H9 (cell line): ENCODE measurements around the gene ICE2. TPM values are rescaled to one million over a fixed set of nuclear protein-coding genes. Genes with fewer than 3 reads are reported as not detected.

Experiments used
- DNase-seq: peaks from one replicate; pipeline ENCODE4 v3.0.0-alpha.2; 2017
- H2AFZ ChIP-seq: one replicate; pipeline ENCODE4 v1.6.1; 2013; ENCODE audit warnings: mild to moderate bottlenecking, low read length, control low read depth, moderate library complexity
- H2AK5ac ChIP-seq: 2 replicates; pipeline ENCODE4 v1.6.1; 2013; ENCODE audit warnings: low read length, control low read depth, mixed read lengths; ENCODE audit not compliant: insufficient read length
- H2BK120ac ChIP-seq: one replicate; pipeline ENCODE4 v1.6.1; 2013; ENCODE audit warnings: low read depth, mild to moderate bottlenecking, low read length, control low read depth, inconsistent platforms; ENCODE audit not compliant: poor library complexity, severe bottlenecking
- H2BK12ac ChIP-seq: 2 replicates; pipeline ENCODE4 v1.6.1; 2013; ENCODE audit warnings: low read length, control low read depth, mixed read lengths, low read depth; ENCODE audit not compliant: insufficient read length
- H2BK15ac ChIP-seq: 2 replicates; pipeline ENCODE4 v1.6.1; 2013; ENCODE audit warnings: low read depth, low read length, control low read depth
- H2BK20ac ChIP-seq: one replicate; pipeline ENCODE4 v1.6.1; 2013; ENCODE audit warnings: low read depth, mild to moderate bottlenecking, low read length, control low read depth, inconsistent platforms; ENCODE audit not compliant: poor library complexity, severe bottlenecking
- H2BK5ac ChIP-seq: 2 replicates; pipeline ENCODE4 v1.6.1; 2013; ENCODE audit warnings: low read length, control low read depth, mixed read lengths; ENCODE audit not compliant: insufficient read length
- H3K14ac ChIP-seq: 2 replicates; pipeline ENCODE4 v1.6.1; 2013; ENCODE audit warnings: low read length, control low read depth; ENCODE audit not compliant: insufficient read depth
- H3K18ac ChIP-seq: 2 replicates; pipeline ENCODE4 v1.6.1; 2013; ENCODE audit warnings: low read depth, mild to moderate bottlenecking, mixed read lengths, low read length, control low read depth; ENCODE audit not compliant: insufficient read length
- H3K23ac ChIP-seq: 2 replicates; pipeline ENCODE4 v1.6.1; 2013; ENCODE audit warnings: low read length, control low read depth, mixed read lengths, low read depth; ENCODE audit not compliant: insufficient read length
- H3K23me2 ChIP-seq: 2 replicates; pipeline ENCODE4 v1.6.1; 2013; ENCODE audit warnings: low read depth, mild to moderate bottlenecking, mixed read lengths, low read length, control low read depth; ENCODE audit not compliant: insufficient read length, poor library complexity, severe bottlenecking
- H3K27ac ChIP-seq: 2 replicates; pipeline ENCODE4 v1.5.1; 2013; ENCODE audit warnings: low read length, control low read depth, mixed read lengths, low read depth; ENCODE audit not compliant: insufficient read length
- H3K27me3 ChIP-seq: 2 replicates; pipeline ENCODE4 v1.6.1; 2013; ENCODE audit warnings: low read length, control low read depth, inconsistent platforms; ENCODE audit not compliant: insufficient read depth
- H3K4ac ChIP-seq: 2 replicates; pipeline ENCODE4 v1.6.1; 2013; ENCODE audit warnings: low read depth, mild to moderate bottlenecking, control low read depth, inconsistent platforms, low read length, moderate library complexity
- H3K4me1 ChIP-seq: 2 replicates; pipeline ENCODE4 v1.6.1; 2013; ENCODE audit warnings: low read length, control low read depth, inconsistent platforms; ENCODE audit not compliant: insufficient read depth
- H3K4me2 ChIP-seq: 2 replicates; pipeline ENCODE4 v1.6.1; 2013; ENCODE audit warnings: low read length, control low read depth, mixed read lengths; ENCODE audit not compliant: insufficient read length, insufficient read depth
- H3K56ac ChIP-seq: 2 replicates; pipeline ENCODE4 v1.6.1; 2013; ENCODE audit warnings: low read depth, mild to moderate bottlenecking, mixed read lengths, low read length, control low read depth; ENCODE audit not compliant: insufficient read length
- H3K79me1 ChIP-seq: 2 replicates; pipeline ENCODE4 v1.6.1; 2013; ENCODE audit warnings: low read depth, mild to moderate bottlenecking, moderate library complexity, low read length, control low read depth, inconsistent platforms; ENCODE audit not compliant: insufficient read depth, poor library complexity, severe bottlenecking
- H3K79me2 ChIP-seq: 2 replicates; pipeline ENCODE4 v1.6.1; 2013; ENCODE audit warnings: low read length, control low read depth, inconsistent platforms; ENCODE audit not compliant: insufficient read depth
- H3K9ac ChIP-seq: 2 replicates; pipeline ENCODE4 v1.6.1; 2013; ENCODE audit warnings: low read length, control low read depth, mixed read lengths; ENCODE audit not compliant: insufficient read length; ENCODE audit errors: extremely low read depth
- H3K9me3 ChIP-seq: one replicate; pipeline ENCODE4 v1.6.1; 2013; ENCODE audit warnings: low read depth, low read length, inconsistent platforms; ENCODE audit not compliant: control insufficient read depth
- H3T11ph ChIP-seq: one replicate; pipeline ENCODE4 v1.6.1; 2013; ENCODE audit warnings: mild to moderate bottlenecking, low read length, control low read depth, inconsistent platforms
- H4K20me1 ChIP-seq: one replicate; pipeline ENCODE4 v1.6.1; 2013; ENCODE audit not compliant: control insufficient read depth, insufficient read length, insufficient read depth
- H4K5ac ChIP-seq: 2 replicates; pipeline ENCODE4 v1.6.1; 2013; ENCODE audit warnings: low read depth, mild to moderate bottlenecking, mixed read lengths, low read length, control low read depth; ENCODE audit not compliant: insufficient read length
- H4K8ac ChIP-seq: replicated peaks from 2 replicates; pipeline ENCODE4 v1.6.1; 2013; ENCODE audit warnings: low read length, control low read depth, mixed read lengths, low read depth; ENCODE audit not compliant: insufficient read length
- H4K91ac ChIP-seq: 2 replicates; pipeline ENCODE4 v1.6.1; 2013; ENCODE audit warnings: low read depth, mild to moderate bottlenecking, moderate library complexity, mixed read lengths, low read length, control low read depth; ENCODE audit not compliant: insufficient read length
- H3K27ac Mint-ChIP-seq, 3 experiments: 2 replicates in 2 of 3; 3 replicates in 1 of 3; pipeline ENCODE4 v1.8.0; 2020 to 2021; ENCODE audit warnings: mixed read lengths in 3 of 3, mild to moderate bottlenecking in 1 of 3, moderate library complexity in 1 of 3
- H3K27me3 Mint-ChIP-seq: 2 replicates; pipeline ENCODE4 v1.8.0; 2021; ENCODE audit warnings: low read depth, mild to moderate bottlenecking, moderate library complexity, mixed read lengths
- H3K36me3 Mint-ChIP-seq, 3 experiments: 2 replicates in 2 of 3; 3 replicates in 1 of 3; pipeline ENCODE4 v1.8.0; 2020 to 2021; ENCODE audit warnings: low read depth in 3 of 3, mixed read lengths in 3 of 3; ENCODE audit not compliant: insufficient read depth in 1 of 3
- H3K4me1 Mint-ChIP-seq, 2 experiments: 2 replicates each; pipeline ENCODE4 v1.8.0; 2020; ENCODE audit warnings: mixed read lengths in 2 of 2
- H3K4me3 Mint-ChIP-seq, 2 experiments: 2 replicates in 1 of 2; 3 replicates in 1 of 2; pipeline ENCODE4 v1.8.0; 2020 to 2021; ENCODE audit warnings: mild to moderate bottlenecking in 2 of 2, mixed read lengths in 2 of 2, moderate library complexity in 1 of 2
- H3K9me3 Mint-ChIP-seq, 2 experiments: 2 replicates in 1 of 2; 3 replicates in 1 of 2; pipeline ENCODE4 v1.8.0; 2020; ENCODE audit warnings: mild to moderate bottlenecking in 2 of 2, mixed read lengths in 2 of 2, moderate library complexity in 1 of 2
- CTCF ChIP-seq: fragments of 200-600 bp; sonication (generic); conservative IDR thresholded peaks from 3 replicates; pipeline ENCODE4 v1.8.0; 2021; ENCODE audit warnings: antibody characterized with exemption, mild to moderate bottlenecking
- WGBS: extraction: QIAGEN DNeasy Blood & Tissue Kit; methylation state at CpG from one replicate; pipeline ENCODE4 v1.1.7; 2013; ENCODE audit warnings: missing lambda C conversion rate, low lambda C conversion rate, mixed read lengths; ENCODE audit not compliant: insufficient read length; ENCODE audit errors: extremely low coverage; 5-methylcytosine and 5-hydroxymethylcytosine counted together
- total RNA-seq: library from RNA; stranded (reverse); gene quantifications from 2 replicates; pipeline ENCODE4 v1.2.1, GENCODE V29; 2021

The ICE2 gene
- total RNA-seq, 1 experiment from 2014 or later = 76.3 TPM

GRCh38 chr15:60392601-60392985 lies 86.3 kb downstream of the ICE2 start:
- Mint-ChIP-seq H3K9me3 (no peaks in the 10 kb centered on the region; a peak in 1 of 5 replicates), H3K27ac (no peak overlapping the region; a peak in 1 of 7 replicates), H3K27me3 (peaks cover 22% of the 10 kb centered on the region), H3K4me3 (no peak overlapping the region), H3K4me1 (peaks cover 56 to 59% of the 10 kb centered on the region in 2 experiments), H3K36me3 (peaks cover 0 to 6% (median 3%) of the 10 kb centered on the region in 3 experiments; a peak in 2 of 7 replicates)
- no peak overlapping the region for H3K23ac ChIP-seq
- no peak overlapping the region; the same call in 1 of the 2 replicates for H3K4ac ChIP-seq
- no peak overlapping the region for H3K14ac ChIP-seq
- no peak for TF ChIP-seq CTCF
- peaks cover 1% of the 10 kb centered on the region; the same call in 1 of the 2 replicates for H3K27me3 ChIP-seq
- no peak overlapping the region for H3K27ac ChIP-seq
- H2BK12ac ChIP-seq = no peak overlapping the region
- H4K5ac ChIP-seq = no peak overlapping the region
- no peak overlapping the region for H2AFZ ChIP-seq
- H3K9me3 ChIP-seq = no peaks in the 10 kb centered on the region
- no peak overlapping the region for H4K8ac ChIP-seq
- H3K18ac ChIP-seq = no peak overlapping the region
- H3K79me1 ChIP-seq = no peaks in the 10 kb centered on the region
- no peak overlapping the region for H3T11ph ChIP-seq
- H4K91ac ChIP-seq = no peak overlapping the region
- no peaks in the 10 kb centered on the region for H4K20me1 ChIP-seq
- no peak overlapping the region for H3K4me2 ChIP-seq
- no peak overlapping the region for H2BK15ac ChIP-seq
- no peak for DNase-seq
- no CpG with 5 or more reads among the region's 3 CpGs for WGBS
- H3K4me1 ChIP-seq = peaks cover 21% of the 10 kb centered on the region; the same call in 1 of the 2 replicates
- H3K9ac ChIP-seq = no peak overlapping the region
- H3K23me2 ChIP-seq = peaks cover 6% of the 10 kb centered on the region
- peaks cover 9% of the 10 kb centered on the region; the same call in 1 of the 2 replicates for H3K79me2 ChIP-seq
- H2BK120ac ChIP-seq = no peak overlapping the region
- no peak overlapping the region for H2BK20ac ChIP-seq
- no peak overlapping the region for H2BK5ac ChIP-seq
- no peak overlapping the region for H2AK5ac ChIP-seq
- no peak overlapping the region for H3K56ac ChIP-seq
